Ishikawa (cell line): ENCODE measurements around the gene RGS7.

Experiments used
- CREB1 ChIP-seq: IDR thresholded peaks from 2 replicates; pipeline ENCODE4 v1.6.1; 2012; ENCODE audit warnings: low read depth
- EP300 ChIP-seq: IDR thresholded peaks from 2 replicates; pipeline ENCODE4 v1.6.1; 2012; ENCODE audit warnings: borderline replicate concordance
- RAD21 ChIP-seq: IDR thresholded peaks from 2 replicates; pipeline ENCODE4 v1.6.1; 2012; ENCODE audit warnings: low read depth
- YY1 ChIP-seq: IDR thresholded peaks from 2 replicates; pipeline ENCODE4 v1.6.1; 2012; ENCODE audit warnings: low read depth
- ZBTB7A ChIP-seq: IDR thresholded peaks from 2 replicates; pipeline ENCODE4 v1.6.1; 2012; ENCODE audit warnings: low read depth

DNA sequence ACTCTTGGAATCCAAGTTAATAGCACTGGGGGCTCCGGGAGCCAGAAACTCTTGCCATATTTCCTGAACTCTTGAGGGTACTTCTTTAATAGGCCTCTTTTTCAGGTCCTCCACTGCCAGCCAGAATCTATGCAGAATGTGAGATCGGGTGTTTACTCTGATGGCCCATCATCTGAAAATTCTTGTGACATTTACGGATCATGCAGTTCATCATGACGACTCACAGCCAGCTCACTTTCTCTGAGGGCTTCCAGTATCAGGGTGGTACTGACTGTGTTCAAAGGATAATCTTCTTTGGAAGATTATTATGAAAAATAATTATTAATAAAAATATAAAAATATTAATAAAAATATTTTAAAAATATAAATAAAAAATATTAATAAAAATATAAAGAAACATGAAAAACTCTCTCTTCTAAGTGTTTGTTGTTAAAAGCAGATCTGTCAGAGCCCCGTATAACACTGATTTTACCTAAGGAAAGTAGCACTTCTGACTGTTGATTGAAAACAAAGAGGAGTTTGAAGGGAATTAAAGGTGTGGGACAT is 550.7 kb downstream of the RGS7 start:
- TF ChIP-seq RAD21 (no peak), ZBTB7A (no peak), EP300 (no peak), YY1 (no peak), CREB1 (no peak)
